Measurements from ENCODE around the gene NEUROG1.

The NEUROG1 gene

DNA sequence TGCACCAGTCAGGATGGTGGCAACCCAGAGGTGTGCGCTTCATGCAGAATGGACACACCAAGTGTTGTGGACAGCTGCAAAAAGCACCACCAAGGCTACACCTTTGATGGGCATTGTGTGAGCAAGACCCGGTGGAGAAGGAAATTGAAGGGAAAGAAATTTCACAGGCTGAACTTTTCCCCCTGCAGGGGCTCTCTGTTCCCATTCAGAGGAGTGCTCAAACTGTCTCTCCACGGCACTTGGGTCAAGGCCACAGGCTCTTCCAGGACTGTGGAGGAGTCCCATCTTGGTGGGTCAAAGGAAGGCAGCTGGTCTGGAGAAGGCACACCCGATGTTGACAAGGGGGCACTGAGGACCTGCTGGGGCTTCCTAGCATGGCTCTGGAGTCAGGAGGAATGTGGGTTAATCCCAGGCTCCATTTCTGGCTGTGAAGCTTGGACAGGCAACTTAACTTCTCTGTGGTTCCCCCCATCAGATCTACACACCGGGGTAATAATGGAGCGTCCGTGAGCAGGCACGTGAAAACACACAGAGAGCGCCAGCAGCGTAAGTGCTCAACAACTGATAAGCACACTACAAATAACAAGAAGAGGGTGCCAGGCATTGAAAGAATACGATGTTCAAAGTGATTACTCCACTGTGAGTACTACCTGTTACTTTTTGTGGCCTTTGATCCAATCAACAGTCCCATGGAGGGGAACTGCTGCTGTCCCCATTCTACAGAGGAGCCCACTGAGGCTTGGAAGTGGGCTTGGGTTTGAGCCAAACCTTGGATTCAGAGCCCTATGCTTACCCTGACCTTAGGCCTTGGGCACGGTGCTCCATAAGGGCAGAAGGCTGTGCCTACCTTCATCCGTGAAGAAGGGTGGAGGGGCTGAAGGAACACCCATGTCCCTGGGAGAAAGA, 49.4 kb downstream of the NEUROG1 start:
- no peak overlapping the region for H3K4me3 ChIP-seq (replicated peaks in 1 of 2; ENCODE audit: low read depth in 2 of 2, low read length in 2 of 2)
- no peak for DNase-seq (ENCODE audit: low read depth in 2 of 2)
- TF ChIP-seq, protein P1, sequence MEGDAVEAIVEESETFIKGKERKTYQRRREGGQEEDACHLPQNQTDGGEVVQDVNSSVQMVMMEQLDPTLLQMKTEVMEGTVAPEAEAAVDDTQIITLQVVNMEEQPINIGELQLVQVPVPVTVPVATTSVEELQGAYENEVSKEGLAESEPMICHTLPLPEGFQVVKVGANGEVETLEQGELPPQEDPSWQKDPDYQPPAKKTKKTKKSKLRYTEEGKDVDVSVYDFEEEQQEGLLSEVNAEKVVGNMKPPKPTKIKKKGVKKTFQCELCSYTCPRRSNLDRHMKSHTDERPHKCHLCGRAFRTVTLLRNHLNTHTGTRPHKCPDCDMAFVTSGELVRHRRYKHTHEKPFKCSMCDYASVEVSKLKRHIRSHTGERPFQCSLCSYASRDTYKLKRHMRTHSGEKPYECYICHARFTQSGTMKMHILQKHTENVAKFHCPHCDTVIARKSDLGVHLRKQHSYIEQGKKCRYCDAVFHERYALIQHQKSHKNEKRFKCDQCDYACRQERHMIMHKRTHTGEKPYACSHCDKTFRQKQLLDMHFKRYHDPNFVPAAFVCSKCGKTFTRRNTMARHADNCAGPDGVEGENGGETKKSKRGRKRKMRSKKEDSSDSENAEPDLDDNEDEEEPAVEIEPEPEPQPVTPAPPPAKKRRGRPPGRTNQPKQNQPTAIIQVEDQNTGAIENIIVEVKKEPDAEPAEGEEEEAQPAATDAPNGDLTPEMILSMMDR (IDR thresholded peaks at IDR 0.05; ENCODE audit: low read depth, low read length): no peak

DNA sequence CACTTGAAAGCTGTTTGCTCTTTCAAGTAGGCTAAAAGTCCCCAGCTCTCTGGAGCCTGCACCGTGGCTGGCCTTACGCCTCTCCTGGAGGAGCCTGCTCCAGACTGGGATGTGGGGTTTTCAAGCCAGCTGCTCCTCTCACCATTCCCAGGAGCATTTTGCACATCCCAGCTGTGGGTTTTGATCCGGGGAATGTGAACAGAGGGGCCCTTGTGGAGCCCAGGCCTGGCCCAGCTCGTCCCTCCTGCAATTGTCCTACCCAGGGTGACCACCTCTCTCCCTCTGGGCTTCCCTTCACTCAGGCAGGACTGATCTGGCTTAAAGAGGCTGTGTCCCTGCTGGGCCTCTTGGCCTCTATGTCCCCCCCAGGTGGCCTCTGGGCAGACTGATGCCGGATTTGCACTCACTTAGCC, 51.1 kb downstream of the NEUROG1 start:
- no peak for DNase-seq (ENCODE audit: low read depth in 2 of 2)
- no peak overlapping the region for H3K4me3 ChIP-seq (replicated peaks in 1 of 2; ENCODE audit: low read depth in 2 of 2, low read length in 2 of 2)
- TF ChIP-seq, protein P1 (IDR thresholded peaks at IDR 0.05; ENCODE audit: low read depth, low read length): no peak
